Measurements from ENCODE around the gene TLCD1.

DNA sequence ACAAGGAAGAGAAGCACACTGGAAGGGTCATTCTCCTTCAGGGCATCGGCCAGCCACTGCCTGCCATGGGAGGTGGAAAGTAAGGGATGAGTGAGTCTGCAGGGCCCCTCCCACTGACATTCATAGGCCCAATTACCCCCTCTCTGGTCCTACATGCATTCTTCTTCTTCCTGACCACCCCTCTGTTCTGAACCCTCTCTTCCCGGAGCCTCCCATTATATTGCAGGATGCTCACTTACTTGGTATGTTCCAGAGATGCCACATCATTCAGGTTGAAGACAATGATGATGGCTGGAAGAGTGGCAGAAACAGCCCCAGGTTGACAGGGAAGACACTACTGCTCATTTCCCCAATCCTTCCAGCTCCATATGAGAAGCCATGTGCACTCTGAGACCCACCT, 10.8 kb downstream of the TLCD1 start:
- TF ChIP-seq POLR2AphosphoS5 (IDR thresholded peaks at IDR 0.05) (no peak), POLR2A (IDR thresholded peaks at IDR 0.05) (no peak)
- TF ChIP-seq, protein P1, sequence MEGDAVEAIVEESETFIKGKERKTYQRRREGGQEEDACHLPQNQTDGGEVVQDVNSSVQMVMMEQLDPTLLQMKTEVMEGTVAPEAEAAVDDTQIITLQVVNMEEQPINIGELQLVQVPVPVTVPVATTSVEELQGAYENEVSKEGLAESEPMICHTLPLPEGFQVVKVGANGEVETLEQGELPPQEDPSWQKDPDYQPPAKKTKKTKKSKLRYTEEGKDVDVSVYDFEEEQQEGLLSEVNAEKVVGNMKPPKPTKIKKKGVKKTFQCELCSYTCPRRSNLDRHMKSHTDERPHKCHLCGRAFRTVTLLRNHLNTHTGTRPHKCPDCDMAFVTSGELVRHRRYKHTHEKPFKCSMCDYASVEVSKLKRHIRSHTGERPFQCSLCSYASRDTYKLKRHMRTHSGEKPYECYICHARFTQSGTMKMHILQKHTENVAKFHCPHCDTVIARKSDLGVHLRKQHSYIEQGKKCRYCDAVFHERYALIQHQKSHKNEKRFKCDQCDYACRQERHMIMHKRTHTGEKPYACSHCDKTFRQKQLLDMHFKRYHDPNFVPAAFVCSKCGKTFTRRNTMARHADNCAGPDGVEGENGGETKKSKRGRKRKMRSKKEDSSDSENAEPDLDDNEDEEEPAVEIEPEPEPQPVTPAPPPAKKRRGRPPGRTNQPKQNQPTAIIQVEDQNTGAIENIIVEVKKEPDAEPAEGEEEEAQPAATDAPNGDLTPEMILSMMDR (IDR thresholded peaks at IDR 0.05 in 8 of 11, conservative IDR thresholded peaks at IDR 0.05 in 3 of 11), result no peak

Measured in spleen (tissue), 7 donors.